Left lung (tissue), 10 donors: ENCODE measurements around the gene DDX5. TPM values are rescaled to one million over a fixed set of nuclear protein-coding genes. Genes with fewer than 3 reads are reported as not detected.

Experiments
- ATAC-seq: fragments of 200-7000 bp; cut with Tn5 transposase; one replicate; pipeline ENCODE4 v1.9.1; 2020; ENCODE audit warnings: moderate library complexity
- DNase-seq, 4 donors: peaks; one replicate each; pipeline ENCODE4 v3.0.0-alpha.2; 2013 to 2020
- H3K27ac ChIP-seq, 2 donors: fragments of 200-600 bp; sonication (generic) in 1 of 2; one replicate each; pipeline versions ENCODE4 v1.5.0 to v1.8.0; 2020 to 2021
- H3K27me3 ChIP-seq, 2 donors: fragments of 200-600 bp; sonication (generic) in 1 of 2; one replicate each; pipeline versions ENCODE4 v1.5.0 to v1.8.0; 2020 to 2021
- H3K36me3 ChIP-seq, 2 donors: fragments of 200-600 bp; sonication (generic) in 1 of 2; one replicate each; pipeline versions ENCODE4 v1.5.0 to v1.8.0; 2020 to 2021
- H3K4me1 ChIP-seq, 2 donors: fragments of 200-600 bp; one replicate each; pipeline ENCODE4 v1.8.0; 2021
- H3K4me3 ChIP-seq, 2 donors: fragments of 200-600 bp; sonication (generic) in 1 of 2; one replicate each; pipeline versions ENCODE4 v1.5.0 to v1.8.0; 2020 to 2021; ENCODE audit warnings: mild to moderate bottlenecking in 1 of 2
- H3K9me3 ChIP-seq, 2 donors: fragments of 200-600 bp; sonication (generic) in 1 of 2; one replicate each; pipeline versions ENCODE4 v1.5.0 to v1.8.0; 2020 to 2021
- intact Hi-C, 2 donors: fragments of 100-400 bp; cut with DNase I; formaldehyde crosslinking; loops; one replicate each; pipeline versions ENCODE4 v1.11.2 to v1.14.2; 2022
- polyA plus RNA-seq, 6 donors: library from polyadenylated mRNA; unstranded; fragments of 120-200 nt; gene quantifications; one replicate each; pipeline ENCODE4 v1.2.1, GENCODE V29; 2013; ENCODE audit not compliant: insufficient read length in 6 of 6
- total RNA-seq, 2 donors: library from RNA; stranded (reverse); fragmentation: NEBNext Ultra II Directional; extraction: Animal tissue kit (Norgen Biotek cat#: 25700); gene quantifications; one replicate each; pipeline ENCODE4 v1.2.1, GENCODE V29; 2021
- TF ChIP-seq, protein P1 (sequence below), 2 donors: fragments of 200-600 bp; sonication (generic) in 1 of 2; IDR thresholded peaks; one replicate each; pipeline versions ENCODE4 v1.5.0 to v1.8.0; 2021; ENCODE audit warnings: antibody characterized with exemption in 2 of 2
- donor health status: DM: no; HTN: yes; CAD: no.
- donor health status: DM: no; HTN: no; CAD: no.

The DDX5 gene
- total and polyA plus RNA-seq, 8 donors, result 653 to 835 (median 730) TPM

DNA sequence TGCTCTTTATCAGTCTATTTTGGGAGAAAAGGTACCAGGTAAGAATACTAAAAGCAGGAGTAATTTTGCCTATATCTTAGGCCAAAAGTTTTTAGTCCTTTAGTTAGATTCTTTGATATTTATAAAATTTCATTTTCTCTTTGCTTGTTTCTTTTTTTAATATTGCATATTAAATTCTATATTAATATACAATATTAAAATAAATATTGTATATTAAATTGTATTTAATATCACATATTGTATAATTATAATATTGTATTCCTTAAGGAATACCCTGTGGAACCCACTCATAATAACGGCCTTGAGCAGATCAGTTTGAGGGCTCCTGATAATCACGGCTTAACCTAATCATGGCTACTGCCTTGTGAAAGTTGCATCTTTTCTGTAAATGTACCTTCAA, 2.6 kb upstream of the DDX5 start:
- TF ChIP-seq, protein P1, sequence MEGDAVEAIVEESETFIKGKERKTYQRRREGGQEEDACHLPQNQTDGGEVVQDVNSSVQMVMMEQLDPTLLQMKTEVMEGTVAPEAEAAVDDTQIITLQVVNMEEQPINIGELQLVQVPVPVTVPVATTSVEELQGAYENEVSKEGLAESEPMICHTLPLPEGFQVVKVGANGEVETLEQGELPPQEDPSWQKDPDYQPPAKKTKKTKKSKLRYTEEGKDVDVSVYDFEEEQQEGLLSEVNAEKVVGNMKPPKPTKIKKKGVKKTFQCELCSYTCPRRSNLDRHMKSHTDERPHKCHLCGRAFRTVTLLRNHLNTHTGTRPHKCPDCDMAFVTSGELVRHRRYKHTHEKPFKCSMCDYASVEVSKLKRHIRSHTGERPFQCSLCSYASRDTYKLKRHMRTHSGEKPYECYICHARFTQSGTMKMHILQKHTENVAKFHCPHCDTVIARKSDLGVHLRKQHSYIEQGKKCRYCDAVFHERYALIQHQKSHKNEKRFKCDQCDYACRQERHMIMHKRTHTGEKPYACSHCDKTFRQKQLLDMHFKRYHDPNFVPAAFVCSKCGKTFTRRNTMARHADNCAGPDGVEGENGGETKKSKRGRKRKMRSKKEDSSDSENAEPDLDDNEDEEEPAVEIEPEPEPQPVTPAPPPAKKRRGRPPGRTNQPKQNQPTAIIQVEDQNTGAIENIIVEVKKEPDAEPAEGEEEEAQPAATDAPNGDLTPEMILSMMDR (IDR thresholded peaks at IDR 0.05), result no peak
- peaks cover 9 to 33% of the 10 kb centered on the region in 2 donors for H3K4me1 ChIP-seq
- no peak overlapping the region for H3K27ac ChIP-seq
- peaks cover 4 to 49% of the 10 kb centered on the region in 2 donors for H3K36me3 ChIP-seq
- DNase-seq, result no peak
- intact Hi-C loops, result no loop called here
- H3K9me3 ChIP-seq, result no peaks in the 10 kb centered on the region
- no peak overlapping the region for H3K4me3 ChIP-seq
- no peaks in the 10 kb centered on the region for H3K27me3 ChIP-seq
- no peak for ATAC-seq

DNA sequence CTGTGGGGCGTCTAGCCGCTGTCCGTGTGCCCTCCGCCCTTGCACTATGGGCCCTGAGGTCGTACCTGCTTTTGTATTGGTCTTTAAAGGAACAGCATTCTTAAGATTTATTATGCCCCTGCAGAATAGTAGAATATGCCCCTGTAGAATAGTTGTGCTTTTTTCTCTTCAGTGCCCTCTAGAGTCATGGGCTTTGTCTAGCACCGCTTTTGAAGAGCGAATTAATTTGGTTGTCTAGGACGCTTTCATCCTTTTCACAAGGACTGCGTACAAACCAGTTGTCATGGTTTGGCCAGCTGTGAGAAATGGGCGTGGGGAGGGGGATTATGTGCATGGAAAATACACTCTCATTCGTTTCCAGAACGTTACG, 1.3 kb upstream of the DDX5 start:
- intact Hi-C loops, result no loop called here
- TF ChIP-seq, protein P1 (IDR thresholded peaks at IDR 0.05), result peak in 1 of 2 donors; percentile 35
- Histone ChIP-seq H3K36me3 (peaks cover 13 to 51% of the 10 kb centered on the region in 2 donors), H3K9me3 (no peaks in the 10 kb centered on the region), H3K4me1 (peaks cover 16 to 46% of the 10 kb centered on the region in 2 donors), H3K27ac (peak overlapping the region; percentile 99), H3K4me3 (peak overlapping the region; percentile 95 to 98), H3K27me3 (no peaks in the 10 kb centered on the region)
- DNase-seq, result peak in 2 of 4 donors; percentile 72 to 81
- ATAC-seq, result peak; percentile 43

DNA sequence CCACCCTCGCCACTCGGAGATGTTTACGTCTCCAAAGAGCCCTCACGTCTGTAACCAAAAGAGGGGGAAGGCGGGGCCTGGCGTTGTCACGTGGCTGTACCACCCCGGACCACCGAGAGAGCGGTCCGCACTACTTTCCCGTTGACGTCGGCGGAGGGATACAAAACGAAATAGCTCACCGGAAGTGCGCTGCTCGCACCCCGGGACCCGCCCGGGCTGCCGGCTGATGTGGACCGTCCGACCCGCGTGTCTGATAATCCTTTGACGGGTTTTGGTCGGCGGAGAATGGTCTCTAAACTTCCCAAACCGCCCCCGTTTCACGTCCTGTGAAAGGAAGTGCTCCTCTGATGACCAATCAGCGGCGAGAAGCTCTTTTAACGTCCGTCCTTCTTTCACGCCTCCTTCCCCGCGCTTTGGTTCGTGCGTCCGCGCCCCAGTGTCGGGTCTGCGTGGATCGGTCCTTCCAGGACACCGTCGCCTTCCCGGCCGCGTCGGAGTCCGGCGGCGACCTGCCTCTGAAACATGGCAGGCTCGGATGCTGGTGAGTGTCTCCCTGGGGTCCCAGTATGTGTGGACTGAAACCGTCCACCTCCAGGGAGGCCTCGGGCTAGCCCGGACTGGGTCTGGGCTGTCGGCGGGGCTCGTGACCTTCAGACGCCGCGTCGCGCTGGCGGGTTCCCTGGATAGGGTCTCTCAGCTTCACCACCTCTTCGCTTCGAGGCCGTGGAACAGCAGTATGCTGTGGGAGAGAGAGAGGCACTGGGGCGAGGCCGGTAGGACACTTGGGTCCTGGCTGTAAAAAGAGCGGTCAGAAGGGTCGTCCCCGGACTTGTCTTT, 705 bp upstream of the DDX5 start, which contains the start of gene CEP95:
CEP95 (plus strand) TSS at position 402 of the 837 bp plus-strand sequence; CDS start at position 523, 121 bp downstream.
- H3K4me1 ChIP-seq, result peaks cover 16 to 52% of the 10 kb centered on the region in 2 donors
- ATAC-seq (peak; percentile 78), DNase-seq (peak; percentile 94 to 99 (median 98))
- intact Hi-C loops, result no loop called here
- no peaks in the 10 kb centered on the region for H3K27me3 ChIP-seq
- peak within 1 kb of the TSS; percentile 99 for H3K27ac ChIP-seq
- TF ChIP-seq, protein P1 (IDR thresholded peaks at IDR 0.05), result no peak
- peak within 1 kb of the TSS; percentile 95 to 98 for H3K4me3 ChIP-seq
- H3K36me3 ChIP-seq, result peaks cover 19 to 51% of the 10 kb centered on the region in 2 donors
- H3K9me3 ChIP-seq, result no peaks in the 10 kb centered on the region

DNA sequence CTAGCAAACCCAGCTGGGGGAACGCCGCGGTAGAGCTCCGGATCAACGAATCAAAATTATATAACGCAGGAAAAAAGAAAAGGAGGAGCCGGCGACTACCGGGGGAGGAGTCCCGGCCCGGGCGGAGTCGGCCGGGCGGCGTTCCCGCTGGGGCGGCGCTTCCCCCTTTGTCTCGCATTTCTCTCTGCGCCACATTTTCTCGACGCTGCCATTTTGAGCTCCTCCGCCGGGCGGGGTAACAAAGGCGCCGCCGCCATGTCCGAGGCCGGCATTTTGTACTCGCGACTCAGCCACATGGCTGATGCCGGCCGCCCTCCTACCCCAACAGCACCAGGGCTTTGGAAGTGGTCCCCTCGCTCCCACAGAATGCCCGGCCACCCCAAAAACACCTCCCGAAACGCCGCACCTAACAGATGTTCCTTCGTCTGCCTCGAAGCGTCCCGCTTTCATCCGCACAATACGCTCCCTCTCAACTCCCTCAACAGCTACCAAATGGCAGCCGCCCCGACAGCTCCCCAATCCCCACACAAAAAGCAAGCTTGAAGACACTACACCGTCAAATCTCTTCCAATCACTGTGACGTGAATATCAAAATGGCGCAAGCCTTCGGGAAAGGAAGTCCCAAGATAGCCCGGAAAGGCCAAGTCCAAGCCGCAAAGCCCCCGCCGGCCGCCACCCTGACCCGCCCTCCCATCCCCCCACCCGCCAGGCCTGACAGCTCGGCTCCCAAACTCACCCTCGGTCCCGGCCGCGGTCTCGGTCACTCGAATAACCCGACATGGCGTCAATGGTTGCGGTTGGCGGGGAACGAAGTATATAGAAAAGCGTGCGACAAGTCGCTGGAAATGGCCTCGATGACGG, 519 bp downstream of the DDX5 start:
- ATAC-seq (peak; percentile 75), DNase-seq (peak; percentile 92 to 96 (median 94))
- peaks cover 16 to 65% of the 10 kb centered on the region in 2 donors for H3K4me1 ChIP-seq
- no peaks in the 10 kb centered on the region for H3K9me3 ChIP-seq
- TF ChIP-seq, protein P1 (IDR thresholded peaks at IDR 0.05), result no peak
- intact Hi-C loops, result no loop called here
- peak overlapping the region; percentile 99 for H3K27ac ChIP-seq
- no peaks in the 10 kb centered on the region for H3K27me3 ChIP-seq
- H3K36me3 ChIP-seq, result peaks cover 27 to 51% of the 10 kb centered on the region in 2 donors
- H3K4me3 ChIP-seq, result peak overlapping the region; percentile 95 to 98
